Gastrocnemius medialis (tissue), 4 donors: Measurements from ENCODE around the gene CHGA.

Source experiments
- CTCF ChIP-seq, 5 experiments: fragments of 450-650 bp in 3 of 5; fragments of 200-600 bp in 2 of 5; sonication (generic) in 2 of 5; IDR thresholded peaks in 4 of 5; conservative IDR thresholded peaks in 1 of 5; 1 replicate in 4 of 5; 2 replicates in 1 of 5; pipeline ENCODE4 v1.5.1; 2016 to 2019; ENCODE audit warnings: antibody characterized with exemption in 5 of 5, mild to moderate bottlenecking in 3 of 5, moderate library complexity in 3 of 5
- POLR2A ChIP-seq, 2 donors: fragments of 450-650 bp; IDR thresholded peaks; one replicate each; pipeline ENCODE4 v1.6.1; 2017; ENCODE audit warnings: antibody characterized with exemption in 2 of 2, mild to moderate bottlenecking in 2 of 2, moderate library complexity in 2 of 2

- no peak for TF ChIP-seq POLR2A (IDR thresholded peaks at IDR 0.05)
- no peak for TF ChIP-seq CTCF (IDR thresholded peaks at IDR 0.05 in 4 of 5, conservative IDR thresholded peaks at IDR 0.05 in 1 of 5)
These were observed 50.9 kb downstream of the CHGA start for GRCh38 chr14:92973798-92974372.
